GF-D8 (cell line): ENCODE results near the gene YIF1B.
"Not testable (repeated sequence)": the region's sequence is repeated elsewhere in the genome, so short reads cannot be mapped to it uniquely, and the experiment has no call there.

Source experiments
- DNase-seq: peaks from one replicate; lab custom pipeline; 2025; lab: John Stamatoyannopoulos, UW

YIF1B gene

DNA sequence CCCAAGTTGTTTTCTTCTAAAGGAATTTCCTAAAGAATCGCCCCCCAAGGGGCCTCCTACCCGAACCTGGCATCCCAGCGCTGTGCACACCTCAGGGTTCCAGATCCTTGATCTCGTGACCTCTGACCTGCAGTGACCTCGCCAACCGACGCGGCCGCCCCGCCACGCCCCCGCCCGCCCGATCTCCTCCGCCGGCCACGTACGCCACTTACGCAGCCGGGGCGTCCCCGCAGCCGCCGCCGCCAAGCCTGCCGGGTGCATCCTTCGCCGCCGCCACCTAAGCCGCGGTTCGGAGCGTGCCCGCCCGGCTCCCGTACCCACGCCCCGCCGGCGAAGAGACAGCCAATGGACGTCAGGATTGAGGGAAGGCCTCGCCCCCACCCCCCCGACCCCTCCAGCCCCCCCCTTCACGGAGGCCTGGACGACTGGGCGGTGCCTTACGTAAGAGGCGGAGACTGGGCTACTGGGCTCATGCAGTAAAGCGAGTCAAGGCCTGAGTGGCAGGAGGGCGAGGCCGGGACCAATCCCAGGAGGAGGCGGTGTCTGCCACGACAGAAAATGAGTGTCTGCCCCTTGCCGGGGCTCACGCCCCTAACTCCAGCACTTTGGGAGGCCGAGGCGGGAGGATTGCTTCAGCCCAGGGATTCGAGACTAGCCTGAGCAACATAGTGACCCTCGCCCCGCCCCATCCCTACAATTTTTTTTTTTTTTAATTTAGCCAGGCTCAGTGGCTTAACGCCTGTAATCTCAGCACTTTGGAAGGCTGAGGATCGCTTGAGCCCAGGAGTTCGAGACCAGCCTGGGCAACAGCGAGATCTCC is at the start of gene YIF1B:
TSS of gene YIF1B (minus strand) at position 291 of the 820 bp plus-strand sequence. CDS start at position 261, 30 bp downstream.
- peak; percentile 96 for DNase-seq

- DNase-seq = not testable (repeated sequence)
Observed at GRCh38 chr19:38362946-38363688, 47.4 kb upstream of the YIF1B start.

- DNase-seq = no peak
Observed at GRCh38 chr19:38362076-38362945, 46.6 kb upstream of the YIF1B start.

GRCh38 chr19:38361633-38362075 is 45.9 kb upstream of the YIF1B start:
- no peak for DNase-seq

DNA sequence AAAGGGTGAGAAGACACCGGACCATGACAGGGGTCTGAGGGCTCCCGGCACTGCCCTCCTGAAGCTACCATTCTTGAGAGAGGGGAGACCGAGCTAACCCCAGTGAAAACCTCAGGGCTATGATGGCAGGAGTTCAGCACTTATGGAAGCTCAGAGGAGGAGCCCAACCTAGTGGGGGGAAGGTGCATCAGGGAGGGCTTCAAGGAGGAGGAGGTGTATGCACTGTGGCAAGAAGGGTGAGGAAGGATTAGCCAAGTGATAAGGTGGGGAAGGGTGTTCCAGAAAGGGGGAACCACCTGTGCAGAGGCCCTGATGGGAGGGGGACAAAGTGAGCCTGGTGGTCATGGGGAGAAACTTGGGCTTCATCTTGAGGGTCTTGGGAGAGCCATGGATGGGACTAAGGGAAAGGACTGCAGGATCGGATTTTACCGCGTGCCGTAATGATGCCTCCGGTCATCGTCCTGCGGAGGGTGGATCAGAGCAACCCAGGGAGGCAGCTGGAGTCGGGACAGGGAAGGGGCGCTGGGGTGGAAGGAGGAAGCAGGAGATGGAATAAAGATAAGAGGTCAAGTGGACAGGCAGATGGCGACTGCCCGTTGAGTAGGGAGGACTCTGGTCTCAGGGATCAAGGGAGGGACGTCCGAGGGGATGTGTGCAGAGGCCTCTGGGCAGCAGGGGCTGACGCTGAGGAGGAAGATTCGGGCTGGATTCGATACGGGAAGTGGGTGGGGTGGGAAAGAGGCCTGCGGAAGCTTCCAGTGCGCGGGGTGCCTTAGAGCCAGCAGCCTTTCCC is 45.3 kb upstream of the YIF1B start:
- no peak for DNase-seq

GRCh38 chr19:38360351-38360750 is 44.6 kb upstream of the YIF1B start:
- DNase-seq = no peak

- no peak for DNase-seq
Observed at GRCh38 chr19:38359242-38360021, 43.7 kb upstream of the YIF1B start.

DNA sequence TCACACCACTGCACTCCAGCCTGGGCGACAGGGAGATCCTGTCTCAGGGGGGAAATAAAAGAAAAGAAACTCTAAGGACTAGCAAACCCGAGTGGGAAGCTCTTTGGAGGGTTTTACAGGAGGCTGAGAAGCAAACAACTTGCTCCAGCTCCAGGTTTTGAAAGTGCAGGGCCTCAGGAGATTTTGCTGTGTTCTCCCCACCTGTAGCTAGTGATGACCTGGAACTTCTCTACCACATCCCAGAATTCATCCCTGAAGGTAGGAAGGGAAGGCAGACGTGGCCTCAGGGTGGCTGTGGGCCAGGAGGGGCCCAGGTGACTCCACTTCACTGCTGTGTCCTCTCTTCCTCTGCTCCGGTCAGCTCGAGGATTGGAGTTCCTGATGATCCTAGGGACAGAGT is 42.3 kb upstream of the YIF1B start:
- no peak for DNase-seq

GRCh38 chr19:38355728-38356725 is 40.3 kb upstream of the YIF1B start:
- DNase-seq = no peak

GRCh38 chr19:38352611-38353010 is 36.9 kb upstream of the YIF1B start:
- DNase-seq = no peak

GRCh38 chr19:38351865-38352395 is 36.2 kb upstream of the YIF1B start:
- no peak for DNase-seq

DNA sequence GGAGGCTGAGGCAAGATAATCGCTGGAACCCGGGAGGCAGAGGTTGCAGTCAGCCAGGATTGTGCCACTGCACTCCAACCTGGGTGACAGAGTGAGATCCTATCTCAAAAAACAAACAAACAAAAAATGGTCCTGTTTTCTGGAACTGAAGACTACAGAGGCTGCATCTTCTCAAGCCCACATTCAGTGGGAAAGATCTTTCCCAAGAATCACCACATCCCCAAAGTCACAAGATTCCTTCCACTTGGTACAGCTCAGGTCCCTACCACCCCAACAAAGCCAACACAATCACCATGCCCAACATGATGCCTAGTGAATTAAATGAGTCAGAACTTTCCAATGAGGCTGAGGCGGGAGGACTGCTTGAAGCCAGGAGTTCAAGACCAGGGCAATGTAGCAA is 35.1 kb upstream of the YIF1B start:
- no peak for DNase-seq

DNA sequence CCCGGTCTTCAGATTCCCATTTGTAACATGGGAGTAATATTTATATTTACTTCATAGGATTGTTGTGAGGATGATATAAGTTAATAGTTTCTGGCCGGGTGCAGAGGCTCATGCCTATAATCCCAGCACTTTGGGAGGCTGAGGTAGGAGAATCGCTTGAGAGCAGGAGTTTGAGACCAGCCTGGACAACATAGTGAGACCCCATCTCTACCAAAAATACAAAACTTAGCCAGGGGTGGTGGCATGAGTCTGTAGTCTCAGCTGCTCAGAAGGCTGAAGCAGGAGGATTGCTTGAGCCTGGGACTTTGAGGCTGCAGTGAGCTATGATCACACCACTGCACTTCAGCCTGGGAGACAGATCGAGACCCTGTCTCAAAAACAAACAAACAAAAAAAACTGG is 31.1 kb upstream of the YIF1B start:
- no peak for DNase-seq

- DNase-seq = no peak
Observed at GRCh38 chr19:38340927-38341326, 25.2 kb upstream of the YIF1B start.

- DNase-seq = not testable (repeated sequence)
Observed at GRCh38 chr19:38339011-38339410, 23.3 kb upstream of the YIF1B start.

DNA sequence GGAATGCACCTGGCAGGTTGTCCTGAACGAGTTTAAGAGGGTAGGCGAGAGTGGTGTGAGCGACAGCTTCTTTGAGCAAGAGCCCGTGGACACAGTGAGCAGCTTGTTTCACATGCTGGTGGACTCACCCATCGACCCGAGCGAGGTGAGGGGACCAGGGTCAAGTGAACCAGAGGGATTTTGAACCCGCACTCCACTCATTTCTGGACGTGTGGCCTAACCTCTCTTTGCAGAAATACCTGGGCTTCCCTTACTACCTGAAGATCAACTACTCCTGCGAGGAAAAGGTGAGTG is 21.6 kb upstream of the YIF1B start:
- DNase-seq = no peak

DNA sequence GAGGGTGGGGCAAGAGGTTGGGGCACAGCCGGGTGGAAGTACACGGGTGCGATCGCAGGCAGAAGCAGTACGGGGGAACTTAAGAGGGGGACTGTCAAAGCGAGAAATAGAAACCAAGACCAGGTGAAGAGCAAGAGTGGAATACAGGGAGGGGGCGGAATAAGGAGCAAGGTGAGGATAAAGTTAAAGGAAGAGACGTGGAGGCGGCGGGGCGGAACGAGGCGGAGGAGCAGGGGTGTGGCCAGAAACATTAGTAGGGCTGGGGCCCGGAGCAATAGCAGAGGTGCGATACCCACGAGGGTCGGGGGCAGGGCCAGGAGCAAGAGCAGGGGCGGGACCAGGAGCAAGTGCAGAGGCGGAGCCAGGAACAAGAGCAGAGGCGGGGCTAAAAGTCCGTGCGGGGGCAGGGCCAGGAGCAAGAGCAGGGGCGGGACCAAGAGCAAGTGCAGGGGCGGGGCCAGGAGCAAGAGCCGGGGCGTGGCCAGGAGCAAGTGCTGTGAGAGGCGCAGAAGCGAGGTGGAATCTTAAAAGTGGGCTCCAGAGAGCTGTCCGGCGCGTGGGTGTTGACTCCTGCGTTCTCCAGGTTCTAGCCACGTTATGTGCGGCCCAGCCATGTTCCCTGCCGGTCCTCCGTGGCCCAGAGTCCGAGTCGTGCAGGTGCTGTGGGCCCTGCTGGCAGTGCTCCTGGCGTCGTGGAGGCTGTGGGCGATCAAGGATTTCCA is 21.1 kb upstream of the YIF1B start:
- DNase-seq = peak; percentile 78

- DNase-seq = peak; percentile 91
Observed at GRCh38 chr19:38335949-38336637, 20.3 kb upstream of the YIF1B start.
